Ishikawa (cell line): ENCODE results near the gene GNAI1.

Source experiments
- CEBPB ChIP-seq: IDR thresholded peaks from 2 replicates; pipeline ENCODE4 v1.6.1; 2012
- RAD21 ChIP-seq: IDR thresholded peaks from 2 replicates; pipeline ENCODE4 v1.6.1; 2012; ENCODE audit warnings: low read depth
- REST ChIP-seq: IDR thresholded peaks from 2 replicates; pipeline ENCODE4 v1.6.1; 2012; ENCODE audit warnings: low read depth, mild to moderate bottlenecking
- TCF12 ChIP-seq: IDR thresholded peaks from 2 replicates; pipeline ENCODE4 v1.6.1; 2012; ENCODE audit warnings: low read depth
- YY1 ChIP-seq: IDR thresholded peaks from 2 replicates; pipeline ENCODE4 v1.6.1; 2012; ENCODE audit warnings: low read depth

DNA sequence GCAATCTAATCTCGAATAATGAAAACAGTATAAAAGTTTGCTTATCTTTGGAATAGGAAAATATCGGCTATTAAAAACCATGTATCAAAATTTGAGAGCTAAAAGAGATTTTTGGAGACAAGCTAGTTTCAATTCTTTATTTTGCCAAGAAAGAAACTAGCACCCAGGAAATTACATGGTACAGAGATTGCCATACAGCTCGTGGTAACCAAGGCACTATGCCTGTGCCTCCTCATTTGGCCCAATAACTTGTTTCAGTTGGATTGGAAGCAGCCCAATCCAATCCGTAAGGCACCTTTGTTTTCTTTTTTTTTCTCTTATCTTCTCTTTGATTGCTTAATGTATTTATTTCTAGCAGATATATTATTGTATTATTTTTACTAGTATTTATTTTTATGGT is 55.0 kb downstream of the GNAI1 start:
- TF ChIP-seq CEBPB = no peak
- TF ChIP-seq RAD21 = no peak
- TF ChIP-seq REST = no peak
- no peak for TF ChIP-seq YY1
- TF ChIP-seq TCF12 = no peak
